ENCODE measurements around the gene SPSB3. TPM values are rescaled to one million over a fixed set of nuclear protein-coding genes. Genes with fewer than 3 reads are reported as not detected.

The SPSB3 gene
- total and polyA plus RNA-seq, 2 of the 13 experiments (the other 11 are each of a cell fraction or from before 2014, with no cell fraction given): 13.2 to 21.9 TPM

GRCh38 chr16:1828645-1829410 is 46.5 kb upstream of the SPSB3 start (continued):
- peak; percentile 73; the same call in 1 of the 2 replicates for TF ChIP-seq SIN3A (IDR thresholded peaks at IDR 0.05; ENCODE audit: borderline replicate concordance, low read depth, low read length)
- TF ChIP-seq ZNF574 (CRISPR knock-in tag; IDR thresholded peaks at IDR 0.05): peak; percentile 45
- TF ChIP-seq ZNF362 (CRISPR knock-in tag; IDR thresholded peaks at IDR 0.05; ENCODE audit: borderline replicate concordance): peak; percentile 88
- peak; percentile 47; the same call in 1 of the 2 replicates for TF ChIP-seq KDM2A (CRISPR knock-in tag; IDR thresholded peaks at IDR 0.05; ENCODE audit: borderline replicate concordance, low read depth)
- TF ChIP-seq SPEN (CRISPR knock-in tag; IDR thresholded peaks at IDR 0.05; ENCODE audit: low read depth): peak; percentile 49; the same call in 1 of the 2 replicates
- peak; percentile 93; the same call in 1 of the 2 replicates for TF ChIP-seq NCOR1 (IDR thresholded peaks at IDR 0.05; ENCODE audit: borderline replicate concordance, low read length)
- no peak for TF ChIP-seq ZNF10 (CRISPR knock-in tag; IDR thresholded peaks at IDR 0.05; ENCODE audit: borderline replicate concordance, low read depth)
- TF ChIP-seq ZNF337 (CRISPR knock-in tag; IDR thresholded peaks at IDR 0.05; ENCODE audit: borderline replicate concordance, low read depth): no peak
- no peak for TF ChIP-seq ZNF598 (CRISPR knock-in tag; IDR thresholded peaks at IDR 0.05; ENCODE audit: borderline replicate concordance)
- no peak for TF ChIP-seq STAT6 (CRISPR knock-in tag; IDR thresholded peaks at IDR 0.05; ENCODE audit: borderline replicate concordance)
- TF ChIP-seq AKAP8 (CRISPR knock-in tag; IDR thresholded peaks at IDR 0.05): no peak
- 0 out of 2 replicates have a peak, but pooled peaks have one; percentile 37 for TF ChIP-seq GMEB1 (CRISPR knock-in tag; IDR thresholded peaks at IDR 0.05; ENCODE audit: borderline replicate concordance)
- TF ChIP-seq ETV5 (CRISPR knock-in tag; IDR thresholded peaks at IDR 0.05; ENCODE audit: borderline replicate concordance): peak; percentile 80; the same call in 1 of the 2 replicates
- peak; percentile 75 for TF ChIP-seq ASH2L (IDR thresholded peaks at IDR 0.05; ENCODE audit: insufficient read length, low read depth, low read length)
- TF ChIP-seq THAP7 (CRISPR knock-in tag; IDR thresholded peaks at IDR 0.05): peak; percentile 49; the same call in 1 of the 2 replicates

Data from HepG2 (cell line).